Caco-2 (cell line): Measurements from ENCODE around the gene B4GAT1. TPM values are rescaled to one million over a fixed set of nuclear protein-coding genes. Genes with fewer than 3 reads are reported as not detected.
A peak's percentile ranks its signal among the peaks of the same experiment; 100 is the strongest.

Experiments used
- BruUV-seq: library from RNA; stranded (reverse); fragments of 400-500 nt; replicated peaks from 2 replicates; lab custom pipeline; 2021; lab: Mats Ljungman, UMichigan
- CTCF ChIA-PET: fragments of 300-600 bp; sonication (Branson Sonifier 250); formaldehyde crosslinking; loops from one replicate; lab custom pipeline; 2022; ENCODE audit warnings: antibody characterized with exemption; lab: Charles Lee
- POLR2A ChIA-PET: fragments of 300-600 bp; sonication (Branson Sonifier 250); formaldehyde crosslinking; loops from one replicate; lab custom pipeline; 2022; ENCODE audit warnings: antibody characterized with exemption; lab: Charles Lee
- DNase-seq, 2 experiments: peaks; one replicate each; pipeline versions ENCODE4 v3.0.0 to v3.0.0-alpha.2; 2020 to 2022
- H3K27me3 ChIP-seq: replicated peaks from 2 replicates; pipeline ENCODE4 v1.6.0; 2011; ENCODE audit warnings: low read length; ENCODE audit not compliant: control insufficient read depth, insufficient read depth
- H3K36me3 ChIP-seq: 2 replicates; pipeline ENCODE4 v1.5.1; 2011; ENCODE audit warnings: low read length; ENCODE audit not compliant: control insufficient read depth, insufficient read depth
- H3K4me1 ChIP-seq: fragments of 250-450 bp; sonication (Bioruptor Pico); 2 replicates; pipeline ENCODE4 v1.5.1; 2020; ENCODE audit warnings: mild to moderate bottlenecking
- H3K4me3 ChIP-seq: 2 replicates; pipeline ENCODE4 v1.5.1; 2011; ENCODE audit warnings: low read depth, mild to moderate bottlenecking, control low read depth, low read length
- H3K9me3 ChIP-seq: fragments of 250-450 bp; sonication (Bioruptor Pico); 2 replicates; pipeline ENCODE4 v1.5.1; 2020; ENCODE audit warnings: mild to moderate bottlenecking, moderate library complexity
- H3K27ac Mint-ChIP-seq: one replicate; pipeline ENCODE4 v1.8.0; 2022; ENCODE audit warnings: mixed read lengths; ENCODE audit not compliant: unreplicated experiment
- H3K27me3 Mint-ChIP-seq: one replicate; pipeline ENCODE4 v1.8.0; 2022; ENCODE audit warnings: mixed read lengths; ENCODE audit not compliant: insufficient read depth, unreplicated experiment
- H3K36me3 Mint-ChIP-seq: one replicate; pipeline ENCODE4 v1.8.0; 2022; ENCODE audit warnings: mild to moderate bottlenecking, mixed read lengths; ENCODE audit not compliant: insufficient read depth, unreplicated experiment
- H3K4me1 Mint-ChIP-seq: one replicate; pipeline ENCODE4 v1.8.0; 2022; ENCODE audit warnings: low read depth, mixed read lengths; ENCODE audit not compliant: unreplicated experiment
- H3K4me3 Mint-ChIP-seq: one replicate; pipeline ENCODE4 v1.8.0; 2022; ENCODE audit warnings: mild to moderate bottlenecking, moderate library complexity, mixed read lengths; ENCODE audit not compliant: unreplicated experiment
- H3K9me3 Mint-ChIP-seq: one replicate; pipeline ENCODE4 v1.8.0; 2022; ENCODE audit warnings: mixed read lengths; ENCODE audit not compliant: unreplicated experiment
- intact Hi-C: fragments of 100-400 bp; cut with micrococcal nuclease; formaldehyde crosslinking; loops from one replicate; pipeline ENCODE4 v1.10.0; 2022; ENCODE audit not compliant: unreplicated experiment
- total RNA-seq: library from RNA; stranded (reverse); gene quantifications from 2 replicates; pipeline ENCODE4 v1.2.3, GENCODE V29; 2022
- TF ChIP-seq, protein P1 (sequence below), 2 experiments: fragments of 200-600 bp in 1 of 2; IDR thresholded peaks; 1 replicate in 1 of 2; 2 replicates in 1 of 2; pipeline versions ENCODE4 v1.5.1 to v1.8.0; 2011 to 2022; ENCODE audit warnings: antibody characterized with exemption in 1 of 2, control low read depth in 1 of 2, inconsistent platforms in 1 of 2, low read depth in 1 of 2, low read length in 1 of 2, mild to moderate bottlenecking in 1 of 2, moderate library complexity in 1 of 2; ENCODE audit not compliant: insufficient read depth in 1 of 2, severe bottlenecking in 1 of 2, unreplicated experiment in 1 of 2

The B4GAT1 gene
- total RNA-seq, 1 experiment from 2014 or later = 23.0 TPM

DNA sequence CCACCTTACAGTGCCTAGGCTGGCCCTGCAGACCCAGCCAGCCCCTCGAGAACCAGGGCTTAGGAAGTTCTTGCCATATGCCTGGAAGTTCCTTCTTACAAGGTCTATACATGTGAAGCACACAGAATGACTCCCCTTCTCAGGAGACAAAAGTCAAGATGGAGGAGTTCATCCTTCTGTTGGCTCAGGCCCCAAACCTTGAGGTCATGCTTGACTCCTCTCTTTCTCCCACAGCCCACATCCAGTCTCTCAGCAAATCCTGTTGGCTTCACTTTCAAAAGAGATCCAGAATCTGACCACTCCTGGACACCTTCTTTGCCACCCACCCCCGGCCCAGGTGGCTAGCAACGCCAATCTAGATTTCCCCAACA, 28.8 kb downstream of the B4GAT1 start:
- peak overlapping the region; percentile 70 for H3K27ac Mint-ChIP-seq
- peaks cover 5% of the 10 kb centered on the region for H3K36me3 Mint-ChIP-seq
- Histone ChIP-seq H3K4me1 (peaks cover 30% of the 10 kb centered on the region), H3K9me3 (peaks cover 12% of the 10 kb centered on the region; the same call in 1 of the 2 replicates), H3K4me3 (no peak overlapping the region), H3K27me3 (no peaks in the 10 kb centered on the region), H3K36me3 (no peaks in the 10 kb centered on the region)
- no peak overlapping the region for H3K4me3 Mint-ChIP-seq
- intact Hi-C loops = no loop called here
- H3K27me3 Mint-ChIP-seq = no peaks in the 10 kb centered on the region
- ChIA-PET POLR2A (no interaction called here), CTCF (interaction anchor here (0.9 to 1.8 kb wide), 4 partner anchors 10 to 29 kb away, joined by 3 to 7 read pairs (median 4); partner anchors contain the start of genes RIN1 and YIF1A)
- TF ChIP-seq, protein P1, sequence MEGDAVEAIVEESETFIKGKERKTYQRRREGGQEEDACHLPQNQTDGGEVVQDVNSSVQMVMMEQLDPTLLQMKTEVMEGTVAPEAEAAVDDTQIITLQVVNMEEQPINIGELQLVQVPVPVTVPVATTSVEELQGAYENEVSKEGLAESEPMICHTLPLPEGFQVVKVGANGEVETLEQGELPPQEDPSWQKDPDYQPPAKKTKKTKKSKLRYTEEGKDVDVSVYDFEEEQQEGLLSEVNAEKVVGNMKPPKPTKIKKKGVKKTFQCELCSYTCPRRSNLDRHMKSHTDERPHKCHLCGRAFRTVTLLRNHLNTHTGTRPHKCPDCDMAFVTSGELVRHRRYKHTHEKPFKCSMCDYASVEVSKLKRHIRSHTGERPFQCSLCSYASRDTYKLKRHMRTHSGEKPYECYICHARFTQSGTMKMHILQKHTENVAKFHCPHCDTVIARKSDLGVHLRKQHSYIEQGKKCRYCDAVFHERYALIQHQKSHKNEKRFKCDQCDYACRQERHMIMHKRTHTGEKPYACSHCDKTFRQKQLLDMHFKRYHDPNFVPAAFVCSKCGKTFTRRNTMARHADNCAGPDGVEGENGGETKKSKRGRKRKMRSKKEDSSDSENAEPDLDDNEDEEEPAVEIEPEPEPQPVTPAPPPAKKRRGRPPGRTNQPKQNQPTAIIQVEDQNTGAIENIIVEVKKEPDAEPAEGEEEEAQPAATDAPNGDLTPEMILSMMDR (IDR thresholded peaks at IDR 0.05; ENCODE audit: insufficient read depth in 1 of 2, low read depth in 1 of 2, low read length in 1 of 2, severe bottlenecking in 1 of 2, unreplicated experiment in 1 of 2) = no peak
- no peak for DNase-seq
- no TSS peak for BruUV-seq
- peaks cover 15% of the 10 kb centered on the region for H3K9me3 Mint-ChIP-seq
- peaks cover 25% of the 10 kb centered on the region for H3K4me1 Mint-ChIP-seq

- no peak overlapping the region for H3K4me3 Mint-ChIP-seq
Measured at GRCh38 chr11:66317723-66318599, 29.5 kb downstream of the B4GAT1 start.

GRCh38 chr11:66317322-66317722, 30.1 kb downstream of the B4GAT1 start:
- TF ChIP-seq, protein P1 (IDR thresholded peaks at IDR 0.05; ENCODE audit: insufficient read depth in 1 of 2, low read depth in 1 of 2, low read length in 1 of 2, severe bottlenecking in 1 of 2, unreplicated experiment in 1 of 2) = no peak
- ChIA-PET CTCF (interaction anchor here (0.6 to 1.8 kb wide), 3 partner anchors 19 to 429 kb away, joined by 4 to 7 read pairs (median 5); partner anchors contain the start of genes FIBP and RIN1), POLR2A (no interaction called here)
- Histone ChIP-seq H3K27me3 (no peaks in the 10 kb centered on the region), H3K9me3 (peaks cover 12% of the 10 kb centered on the region; the same call in 1 of the 2 replicates), H3K4me1 (peaks cover 31% of the 10 kb centered on the region), H3K4me3 (no peak overlapping the region), H3K36me3 (no peaks in the 10 kb centered on the region)
- no TSS peak for BruUV-seq
- H3K9me3 Mint-ChIP-seq = peaks cover 15% of the 10 kb centered on the region
- peaks cover 16% of the 10 kb centered on the region for H3K4me1 Mint-ChIP-seq
- no peak overlapping the region for H3K27ac Mint-ChIP-seq
- no peak overlapping the region for H3K4me3 Mint-ChIP-seq
- H3K36me3 Mint-ChIP-seq = peaks cover 10% of the 10 kb centered on the region
- H3K27me3 Mint-ChIP-seq = no peaks in the 10 kb centered on the region
- DNase-seq = no peak
- intact Hi-C loops = no loop called here

More at GRCh38 chr11:66317723-66318599, 29.5 kb downstream of the B4GAT1 start:
- no TSS peak for BruUV-seq
- Histone ChIP-seq H3K4me1 (peaks cover 34% of the 10 kb centered on the region), H3K9me3 (peaks cover 12% of the 10 kb centered on the region; the same call in 1 of the 2 replicates), H3K36me3 (no peaks in the 10 kb centered on the region), H3K4me3 (no peak overlapping the region), H3K27me3 (no peaks in the 10 kb centered on the region)
- Mint-ChIP-seq H3K36me3 (peaks cover 5% of the 10 kb centered on the region), H3K4me1 (peaks cover 22% of the 10 kb centered on the region), H3K27ac (peak overlapping the region; percentile 70), H3K27me3 (no peaks in the 10 kb centered on the region), H3K9me3 (peaks cover 15% of the 10 kb centered on the region)
- intact Hi-C loops = no loop called here
- ChIA-PET POLR2A (no interaction called here), CTCF (interaction anchor here (0.6 to 1.8 kb wide), 6 partner anchors 11 to 430 kb away, joined by 3 to 7 read pairs (median 4); partner anchors contain the start of genes FIBP, RIN1 and YIF1A)
- peak; percentile 59 for DNase-seq
- TF ChIP-seq, protein P1 (IDR thresholded peaks at IDR 0.05; ENCODE audit: insufficient read depth in 1 of 2, low read depth in 1 of 2, low read length in 1 of 2, severe bottlenecking in 1 of 2, unreplicated experiment in 1 of 2) = no peak
